Liver (tissue), 9 donors: ENCODE results near the gene ZDHHC14. TPM values are rescaled to one million over a fixed set of nuclear protein-coding genes. Genes with fewer than 3 reads are reported as not detected.

Experiments
- DNase-seq: peaks from one replicate; pipeline ENCODE4 v3.0.0-alpha.2; 2017; ENCODE audit warnings: low spot score
- H3K27ac ChIP-seq, 2 donors: one replicate each; pipeline ENCODE4 v1.7.0; 2013; ENCODE audit warnings: inconsistent platforms in 2 of 2, low read length in 2 of 2, control low read depth in 1 of 2, low read depth in 1 of 2, mild to moderate bottlenecking in 1 of 2
- H3K27me3 ChIP-seq, 4 donors: one replicate each; pipeline versions ENCODE4 v1.6.1 to v1.7.0; 2013; ENCODE audit warnings: low read length in 3 of 4, inconsistent platforms in 1 of 4, mild to moderate bottlenecking in 1 of 4, moderate library complexity in 1 of 4; ENCODE audit not compliant: control insufficient read depth in 4 of 4, insufficient read depth in 4 of 4
- H3K36me3 ChIP-seq, 4 donors: one replicate each; pipeline versions ENCODE4 v1.6.1 to v1.7.0; 2013; ENCODE audit warnings: low read length in 3 of 4, mild to moderate bottlenecking in 3 of 4, low read depth in 1 of 4, moderate library complexity in 1 of 4; ENCODE audit not compliant: control insufficient read depth in 4 of 4, insufficient read depth in 3 of 4
- H3K4me1 ChIP-seq, 4 donors: one replicate each; pipeline versions ENCODE4 v1.6.1 to v1.7.0; 2013; ENCODE audit warnings: low read length in 3 of 4, mild to moderate bottlenecking in 3 of 4, moderate library complexity in 1 of 4; ENCODE audit not compliant: control insufficient read depth in 4 of 4, insufficient read depth in 4 of 4
- H3K4me3 ChIP-seq, 3 donors: one replicate each; pipeline versions ENCODE4 v1.6.1 to v1.7.0; 2013; ENCODE audit warnings: low read length in 3 of 3, control low read depth in 1 of 3, low read depth in 1 of 3, mild to moderate bottlenecking in 1 of 3
- H3K9ac ChIP-seq, 2 donors: one replicate each; pipeline ENCODE4 v1.7.0; 2013; ENCODE audit warnings: low read length in 2 of 2, mild to moderate bottlenecking in 2 of 2, moderate library complexity in 2 of 2, control low read depth in 1 of 2, low read depth in 1 of 2
- H3K9me3 ChIP-seq, 4 donors: one replicate each; pipeline versions ENCODE4 v1.6.1 to v1.7.0; 2013; ENCODE audit warnings: low read length in 3 of 4; ENCODE audit not compliant: control insufficient read depth in 4 of 4
- ATF3 ChIP-seq: IDR thresholded peaks from 2 replicates; pipeline ENCODE4 v1.6.1; 2016; ENCODE audit warnings: antibody characterized with exemption
- CTCF ChIP-seq: fragments of 150-350 bp; IDR thresholded peaks from 2 replicates; pipeline ENCODE4 v1.5.1; 2017; ENCODE audit warnings: improper control_type of control experiment, low read depth, low read length; ENCODE audit not compliant: missing input control
- EGR1 ChIP-seq, 2 donors: IDR thresholded peaks; 2 replicates each; pipeline ENCODE4 v1.6.1; 2016 to 2018; ENCODE audit warnings: antibody characterized with exemption in 2 of 2, low read depth in 2 of 2
- FOXA1 ChIP-seq: IDR thresholded peaks from 2 replicates; pipeline ENCODE4 v1.6.1; 2016; ENCODE audit warnings: antibody characterized with exemption
- GABPA ChIP-seq, 2 donors: IDR thresholded peaks in 1 of 2; conservative IDR thresholded peaks in 1 of 2; 2 replicates each; pipeline ENCODE4 v1.6.1; 2016; ENCODE audit warnings: antibody characterized with exemption in 2 of 2, mild to moderate bottlenecking in 1 of 2, moderate library complexity in 1 of 2
- HNF4A ChIP-seq, 2 donors: conservative IDR thresholded peaks; 2 replicates each; pipeline ENCODE4 v1.6.1; 2016; ENCODE audit warnings: antibody characterized with exemption in 2 of 2, mild to moderate bottlenecking in 2 of 2
- HNF4G ChIP-seq: IDR thresholded peaks from 2 replicates; pipeline ENCODE4 v1.6.1; 2016; ENCODE audit warnings: antibody characterized with exemption
- JUND ChIP-seq, 2 donors: IDR thresholded peaks; 2 replicates each; pipeline ENCODE4 v1.6.1; 2016; ENCODE audit warnings: antibody characterized with exemption in 2 of 2
- NR2F2 ChIP-seq: IDR thresholded peaks from 2 replicates; pipeline ENCODE4 v1.6.1; 2016; ENCODE audit warnings: antibody characterized with exemption
- REST ChIP-seq: IDR thresholded peaks from 2 replicates; pipeline ENCODE4 v1.6.1; 2016; ENCODE audit warnings: antibody characterized with exemption, mild to moderate bottlenecking
- RXRA ChIP-seq, 2 donors: IDR thresholded peaks; 2 replicates each; pipeline ENCODE4 v1.6.1; 2017 to 2018; ENCODE audit warnings: antibody characterized with exemption in 2 of 2, mild to moderate bottlenecking in 1 of 2
- SP1 ChIP-seq: IDR thresholded peaks from 2 replicates; pipeline ENCODE4 v1.6.1; 2018; ENCODE audit warnings: antibody characterized with exemption, mild to moderate bottlenecking
- TAF1 ChIP-seq: conservative IDR thresholded peaks from 2 replicates; pipeline ENCODE4 v1.6.1; 2016; ENCODE audit warnings: antibody characterized with exemption, mild to moderate bottlenecking
- YY1 ChIP-seq: IDR thresholded peaks from 2 replicates; pipeline ENCODE4 v1.6.1; 2016; ENCODE audit warnings: antibody characterized with exemption, mild to moderate bottlenecking
- ZBTB33 ChIP-seq: IDR thresholded peaks from 2 replicates; pipeline ENCODE4 v1.6.1; 2016; ENCODE audit warnings: antibody characterized with exemption
- WGBS: extraction: QIAGEN DNeasy Blood & Tissue Kit; methylation state at CpG from one replicate; pipeline ENCODE4 v1.1.7; 2013; 5-methylcytosine and 5-hydroxymethylcytosine counted together
- polyA plus RNA-seq, 2 donors: library from polyadenylated mRNA; stranded (reverse) in 1 of 2; unstranded in 1 of 2; fragments of 200-250 nt in 1 of 2; fragments of >200 nt in 1 of 2; fragmentation: Nextera tagmentation in 1 of 2; extraction: Ambion mirVana in 1 of 2; gene quantifications; one replicate each; pipeline versions ENCODE4 v1.2.1 to v1.2.3, GENCODE V29; 2013 to 2015
- total RNA-seq, 2 donors: library from RNA; depleted of rRNA; stranded (reverse); fragments of >200 nt; gene quantifications; one replicate each; pipeline ENCODE4 v1.2.3, GENCODE V29; 2014
- donor health status: healthy.
- donor health status: healthy.
- donor health status: healthy.
- donor health status: healthy.
- donor health status: healthy.

ZDHHC14 gene
- total and polyA plus RNA-seq, 4 donors, result 4.4 to 11.7 (median 8.4) TPM

GRCh38 chr6:157447735-157448134, 66.7 kb downstream of the ZDHHC14 start:
- Histone ChIP-seq H3K9me3 (no peaks in the 10 kb centered on the region), H3K27ac (no peak overlapping the region), H3K4me3 (no peak overlapping the region), H3K27me3 (no peaks in the 10 kb centered on the region), H3K4me1 (peaks cover 0 to 6% (median under 1%) of the 10 kb centered on the region in 4 donors), H3K36me3 (no peaks in the 10 kb centered on the region), H3K9ac (no peak overlapping the region)
- TF ChIP-seq REST (no peak), RXRA (IDR thresholded peaks at IDR 0.05) (no peak), JUND (IDR thresholded peaks at IDR 0.05) (no peak), TAF1 (no peak), GABPA (IDR thresholded peaks at IDR 0.05 in 1 of 2, conservative IDR thresholded peaks at IDR 0.05 in 1 of 2) (no peak), YY1 (no peak), FOXA1 (no peak), NR2F2 (no peak), HNF4G (no peak)
- DNase-seq, result no peak
- WGBS, result 98% methylated on average over 3 of the region's 3 CpGs

- peaks cover 0 to 6% (median under 1%) of the 10 kb centered on the region in 4 donors for H3K4me1 ChIP-seq
- TF ChIP-seq SP1 (no peak), EGR1 (IDR thresholded peaks at IDR 0.05; ENCODE audit: low read depth in 2 of 2) (no peak), FOXA1 (no peak), CTCF (no peak), HNF4A (conservative IDR thresholded peaks at IDR 0.05) (no peak), NR2F2 (no peak), ZBTB33 (no peak), ATF3 (no peak), RXRA (IDR thresholded peaks at IDR 0.05) (no peak), GABPA (IDR thresholded peaks at IDR 0.05 in 1 of 2, conservative IDR thresholded peaks at IDR 0.05 in 1 of 2) (no peak)
- no peaks in the 10 kb centered on the region for H3K27me3 ChIP-seq
- no peak overlapping the region for H3K4me3 ChIP-seq
- no peak for DNase-seq
- 84% methylated on average over 6 of the region's 6 CpGs for WGBS
- no peak overlapping the region for H3K9ac ChIP-seq
- H3K9me3 ChIP-seq, result no peaks in the 10 kb centered on the region
- no peaks in the 10 kb centered on the region for H3K36me3 ChIP-seq
- no peak overlapping the region for H3K27ac ChIP-seq
These were observed 68.6 kb downstream of the ZDHHC14 start for GRCh38 chr6:157449610-157450009.
